Activated CD8-positive, alpha-beta memory T cell treated with anti-CD3 and anti-CD28 coated beads for 36 hours (primary cell): ENCODE results near the gene CGN. TPM values are rescaled to one million over a fixed set of nuclear protein-coding genes. Genes with fewer than 3 reads are reported as not detected.

Experiments used
- CTCF ChIA-PET: fragments of 350-600 bp; sonication (Branson Sonifier 250); formaldehyde crosslinking; loops from one replicate; lab custom pipeline; 2021; ENCODE audit warnings: antibody characterized with exemption; lab: Charles Lee
- POLR2A ChIA-PET: fragments of 350-600 bp; sonication (Branson Sonifier 250); formaldehyde crosslinking; loops from one replicate; lab custom pipeline; 2021; ENCODE audit warnings: antibody characterized with exemption; lab: Charles Lee
- total RNA-seq, 2 experiments: library from RNA; stranded (reverse); gene quantifications; one replicate each; pipeline ENCODE4 v1.2.3, GENCODE V29; 2021

CGN gene
- total RNA-seq, 2 experiments from 2014 or later = 1.2 to 1.8 TPM

DNA sequence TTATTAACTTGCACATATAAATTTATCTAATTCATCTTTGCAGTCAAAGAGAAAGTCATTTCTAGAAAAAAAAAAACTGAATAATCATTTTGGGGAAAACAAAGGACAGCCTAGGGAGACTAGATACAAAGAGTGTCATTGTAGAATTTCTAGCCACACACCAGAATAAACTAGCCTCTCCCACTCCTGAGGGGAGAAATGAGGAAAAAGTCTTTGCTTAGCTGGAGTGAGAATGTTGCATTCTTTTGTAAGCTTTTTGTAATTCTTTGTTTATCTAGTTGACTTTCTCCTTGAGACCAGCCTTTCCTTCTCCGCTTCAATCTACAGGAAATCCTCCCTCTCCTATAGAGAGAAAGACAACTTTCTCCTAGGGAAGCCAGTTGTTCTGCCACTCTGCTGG is 15.9 kb upstream of the CGN start:
- ChIA-PET CTCF (no interaction called here), POLR2A (interaction anchor here (1.0 kb wide), 1 partner anchor 345 kb away, joined by 5 read pairs; the partner anchor contains the start of gene C2CD4D)

DNA sequence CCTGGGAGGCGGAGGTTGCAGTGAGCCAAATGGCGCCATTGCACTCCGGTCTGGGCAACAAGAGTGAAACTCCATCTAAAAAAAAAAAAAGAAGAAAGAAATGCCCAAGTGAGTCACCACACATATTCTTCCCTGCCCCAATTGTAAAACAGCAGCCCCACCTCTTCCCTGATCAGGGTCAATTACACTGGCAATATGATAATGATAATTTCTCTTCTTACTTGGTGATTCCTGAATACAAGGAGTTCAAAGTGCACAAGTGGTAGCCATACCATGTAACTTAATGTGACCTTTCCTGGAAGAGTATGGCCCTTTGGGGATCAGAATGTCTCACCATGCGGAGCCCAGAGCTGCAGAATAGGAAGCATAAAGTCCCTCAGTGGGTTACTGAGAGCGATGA is 11.8 kb upstream of the CGN start:
- ChIA-PET CTCF (interaction anchor here (1.1 to 1.2 kb wide), 2 partner anchors 10 to 26 kb away, joined by 3 to 4 read pairs; no protein-coding TSS in a partner anchor), POLR2A (no interaction called here)

DNA sequence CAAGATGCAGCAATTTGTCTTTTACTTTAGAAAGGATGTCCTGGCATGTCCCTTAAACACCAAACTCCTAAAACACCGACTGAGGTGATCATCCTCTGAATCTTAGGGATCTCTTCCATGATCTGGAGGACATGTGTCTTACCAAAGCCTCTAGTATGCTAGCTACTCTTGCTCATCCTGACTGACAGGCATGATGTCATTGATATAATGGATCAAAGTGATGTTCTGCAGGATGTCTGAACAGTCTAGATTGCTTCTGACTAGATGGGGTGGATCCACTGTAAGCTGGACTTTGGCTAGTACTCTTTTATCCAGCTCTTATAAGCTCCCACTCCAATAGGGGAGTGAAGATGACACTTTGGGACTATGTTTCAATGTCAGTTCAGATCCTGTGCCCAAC is 11.3 kb upstream of the CGN start:
- ChIA-PET CTCF (interaction anchor here (1.1 to 1.2 kb wide), 2 partner anchors 10 to 26 kb away, joined by 3 to 4 read pairs; no protein-coding TSS in a partner anchor), POLR2A (no interaction called here)

DNA sequence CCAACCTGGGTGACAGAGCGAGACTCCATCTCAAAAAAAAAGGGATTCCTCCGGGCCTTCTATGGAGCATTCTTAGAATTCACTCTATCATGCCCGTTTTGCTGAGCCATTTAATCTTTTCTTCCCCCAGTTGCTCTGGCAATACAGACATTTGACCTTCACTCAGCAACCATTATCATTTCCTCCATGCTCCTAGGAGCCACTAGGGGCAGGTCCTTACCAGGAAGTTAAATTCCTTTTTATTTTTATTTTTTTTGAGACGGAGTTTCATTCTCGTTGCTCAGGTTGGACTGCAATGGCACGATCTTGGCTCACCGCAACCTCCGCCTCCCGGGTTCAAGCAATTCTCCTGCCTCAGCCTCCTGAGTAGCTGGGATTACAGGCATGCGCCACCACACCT is 9.7 kb upstream of the CGN start:
- POLR2A ChIA-PET = no interaction called here
- CTCF ChIA-PET = no interaction called here

DNA sequence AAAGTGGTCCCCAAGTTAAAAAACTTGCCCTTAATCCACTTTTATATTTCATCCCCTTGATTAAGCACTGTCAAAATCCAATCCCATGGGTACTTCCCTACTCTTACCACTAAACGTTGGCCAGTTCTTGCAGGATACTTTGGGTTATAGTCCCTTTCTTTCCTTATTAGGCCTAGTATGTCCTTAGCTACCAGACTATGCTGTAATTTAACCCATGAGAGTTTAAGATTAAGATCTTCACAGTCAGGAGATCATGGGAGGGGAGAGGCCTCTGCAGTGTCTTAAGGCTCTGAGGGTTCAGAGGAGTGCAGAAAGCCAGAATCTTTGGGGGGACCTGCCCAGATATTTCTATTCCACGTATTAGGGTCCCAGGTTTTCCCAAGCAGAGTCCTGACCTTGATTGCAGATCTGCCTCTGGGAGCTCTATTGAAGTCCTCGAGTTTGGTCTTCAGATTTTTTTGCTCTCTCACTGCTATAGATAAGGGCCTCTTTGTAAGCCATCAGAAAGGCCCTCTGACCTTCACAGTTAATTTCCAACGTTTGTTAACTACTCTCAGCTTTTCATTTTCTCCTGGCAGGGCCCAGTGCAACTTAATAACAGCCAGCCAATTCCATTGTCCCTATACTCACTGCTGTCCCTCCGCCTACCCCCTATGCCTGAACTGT is 9.0 kb upstream of the CGN start:
- CTCF ChIA-PET = no interaction called here

DNA sequence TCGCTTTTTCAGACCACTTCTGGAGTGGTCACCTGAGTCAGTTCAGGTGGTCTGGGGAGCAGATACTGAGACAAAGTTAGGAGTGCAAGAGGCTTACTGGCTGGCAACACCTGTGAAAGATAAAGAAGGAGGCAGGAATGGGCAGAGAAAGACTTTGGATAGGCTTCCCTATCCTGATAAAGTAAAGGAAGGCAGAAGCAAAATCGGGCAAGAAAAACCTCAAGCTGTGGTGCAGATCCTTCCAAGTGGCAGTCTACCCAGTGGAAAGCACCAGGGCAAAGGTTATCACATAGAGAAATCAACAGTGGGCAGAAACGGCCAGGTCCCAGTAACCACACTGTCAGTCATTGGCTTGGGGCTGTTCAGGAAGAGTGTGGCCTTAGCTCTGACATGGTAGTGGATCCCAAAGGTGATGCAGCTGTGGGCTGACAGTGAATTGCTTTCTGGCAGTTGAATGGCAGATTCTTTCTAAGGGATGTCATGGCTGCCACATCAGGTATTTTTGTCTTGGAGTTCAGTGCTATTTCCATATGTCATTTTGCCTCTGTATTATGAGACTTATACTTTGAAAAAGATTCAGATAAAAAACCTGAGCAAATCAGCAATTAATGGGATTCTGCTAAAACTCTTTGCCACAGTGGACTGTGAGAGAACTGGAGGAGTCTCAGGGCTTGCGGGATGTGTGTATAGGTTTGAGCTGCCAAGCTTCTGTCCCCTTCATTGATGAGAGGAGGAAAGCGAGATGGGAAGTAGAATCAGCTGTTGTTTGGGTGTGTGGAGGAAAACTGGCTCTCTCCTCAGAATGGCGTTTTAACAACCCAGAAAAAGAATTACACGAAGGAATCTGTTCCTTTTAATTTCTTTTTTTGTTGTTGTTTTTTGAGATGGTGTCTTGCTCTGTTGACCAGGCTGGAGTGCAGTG is 8.1 kb upstream of the CGN start:
- CTCF ChIA-PET = no interaction called here
- POLR2A ChIA-PET = interaction anchor here (0.9 kb wide), 1 partner anchor 42 kb away, joined by 3 read pairs; no protein-coding TSS in a partner anchor

More for the DNA sequence above, 9.0 kb upstream of the CGN start:
- POLR2A ChIA-PET = no interaction called here

DNA sequence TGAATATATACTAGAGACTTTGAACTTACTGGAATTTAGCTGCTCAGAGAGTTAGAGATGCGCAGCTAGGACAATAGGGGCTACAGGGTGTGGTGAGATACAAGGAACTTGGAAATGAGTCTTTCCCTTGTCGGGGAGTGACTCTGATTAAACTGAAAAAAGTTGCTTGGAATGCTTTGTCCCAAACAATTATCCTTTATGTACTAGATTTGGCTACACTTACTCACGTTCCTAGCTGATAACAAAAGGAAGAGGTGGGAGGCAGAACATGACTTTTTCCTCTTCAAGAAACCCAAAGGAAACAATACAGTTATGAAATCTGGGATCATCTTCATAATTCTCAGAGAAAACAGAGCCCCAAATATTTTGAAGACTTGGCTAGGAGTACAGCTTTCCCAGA is 6.9 kb upstream of the CGN start:
- ChIA-PET CTCF (interaction anchor here (1.0 kb wide), 1 partner anchor 33 kb away, joined by 4 read pairs; no protein-coding TSS in a partner anchor), POLR2A (no interaction called here)

DNA sequence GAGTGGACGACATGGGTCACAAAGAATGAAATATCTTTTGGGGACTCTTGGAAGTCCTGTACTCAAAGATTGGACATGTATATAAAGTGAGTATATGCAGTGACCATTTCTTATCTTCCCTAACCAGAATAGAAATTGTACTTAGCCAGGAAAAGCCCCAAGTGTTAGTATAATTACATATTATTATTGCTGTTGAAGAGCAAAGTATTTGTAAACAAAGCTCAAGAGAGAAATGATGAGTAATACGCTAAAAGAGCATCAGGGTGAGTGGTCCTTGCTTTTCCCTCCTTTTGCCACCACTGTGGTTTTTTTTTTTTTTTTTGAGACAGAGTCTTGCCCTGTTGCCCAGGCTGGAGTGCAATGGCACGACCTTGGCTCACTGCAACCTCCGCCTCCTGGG is 6.4 kb upstream of the CGN start:
- POLR2A ChIA-PET = no interaction called here
- CTCF ChIA-PET = interaction anchor here (0.7 to 1.0 kb wide), 2 partner anchors 26 to 33 kb away, joined by 4 read pairs; no protein-coding TSS in a partner anchor

DNA sequence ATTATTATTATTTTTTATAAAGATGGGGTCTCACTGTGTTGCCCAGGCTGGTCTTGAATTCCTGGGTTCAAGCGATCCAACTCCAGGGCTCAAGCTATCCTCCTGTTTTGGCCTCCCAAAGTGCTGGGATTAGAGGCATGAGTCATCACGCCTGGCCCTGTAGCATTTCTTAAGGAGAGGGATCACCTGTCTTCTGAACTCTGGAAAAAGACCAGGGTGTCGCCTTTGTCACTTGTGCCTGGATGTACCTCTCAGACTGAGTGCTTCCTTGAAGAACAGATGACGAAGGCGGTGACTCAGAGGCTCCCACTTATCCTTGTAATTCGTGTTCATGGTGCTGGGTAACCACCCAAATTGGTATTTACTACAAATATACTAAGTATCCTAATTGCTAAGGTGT is 2.4 kb upstream of the CGN start:
- ChIA-PET CTCF (no interaction called here), POLR2A (no interaction called here)

DNA sequence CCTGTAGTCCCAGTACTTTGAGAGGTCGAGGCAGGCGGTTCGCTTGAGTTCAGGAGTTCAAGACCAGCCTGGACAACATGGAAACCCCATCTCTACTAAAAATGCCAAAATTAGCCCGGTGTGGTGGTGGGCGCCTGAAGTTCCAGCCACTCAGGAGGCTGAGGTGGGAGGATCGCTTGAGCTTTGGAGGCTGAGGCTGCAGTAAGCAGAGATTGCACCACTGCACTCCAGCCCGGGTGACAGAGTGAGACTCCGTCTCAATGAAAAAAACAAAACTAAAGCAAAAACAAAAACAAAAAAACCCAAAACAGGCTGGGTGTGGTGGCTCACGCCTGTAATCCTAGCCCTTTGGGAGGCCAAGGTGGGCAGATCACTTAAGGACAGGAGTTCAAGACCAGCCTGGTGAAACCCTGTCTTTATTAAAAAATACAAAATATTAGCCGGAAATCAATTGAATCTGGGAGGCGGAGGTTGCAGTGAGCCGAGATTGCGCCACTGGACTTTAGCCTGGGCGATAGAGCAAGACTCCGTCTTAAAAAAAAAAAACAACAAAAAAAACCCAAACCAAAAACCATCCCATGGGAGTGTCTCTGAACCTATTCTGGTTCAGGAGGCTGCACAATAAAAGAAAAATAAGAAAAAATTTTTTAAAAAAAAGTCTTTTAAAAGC is 1.7 kb upstream of the CGN start:
- CTCF ChIA-PET = no interaction called here
- POLR2A ChIA-PET = no interaction called here

DNA sequence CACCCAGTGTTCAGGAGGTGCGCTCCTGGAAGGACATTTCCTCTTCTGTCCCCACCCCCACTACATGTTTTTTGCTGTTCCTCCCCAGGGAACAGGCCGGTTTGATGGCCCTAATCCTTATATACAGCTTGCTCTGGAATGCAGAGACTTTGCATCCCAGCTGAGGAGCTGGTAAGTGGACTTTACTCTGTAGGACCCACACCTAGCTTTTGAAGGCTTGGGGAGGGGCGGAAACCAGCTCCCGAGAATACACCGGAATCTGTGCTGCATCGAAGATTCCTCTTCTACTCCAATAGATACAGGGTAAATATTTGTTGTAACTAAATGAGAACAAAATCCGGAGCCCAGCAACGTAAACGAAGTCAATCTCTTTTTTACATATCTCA is 1.2 kb upstream of the CGN start:
- POLR2A ChIA-PET = no interaction called here
- CTCF ChIA-PET = interaction anchor here (1.6 kb wide), 1 partner anchor 35 kb away, joined by 5 read pairs; no protein-coding TSS in a partner anchor

DNA sequence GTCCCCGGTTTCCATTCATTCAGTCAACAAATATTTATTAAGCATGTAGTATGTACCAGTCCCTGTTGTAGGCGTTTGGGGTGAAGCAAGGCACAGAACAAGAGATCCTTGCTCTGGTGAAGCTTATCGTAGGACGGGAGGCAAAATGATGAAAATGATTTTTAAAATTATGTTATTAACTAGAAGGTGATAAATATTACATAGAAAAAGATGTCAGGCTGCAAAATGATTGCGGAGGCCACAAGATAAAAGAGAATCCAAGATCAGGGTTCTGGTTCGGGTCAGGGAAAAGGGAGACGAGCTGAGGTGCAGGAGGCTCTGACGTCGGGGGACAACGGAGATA is 602 bp upstream of the CGN start:
- ChIA-PET POLR2A (no interaction called here), CTCF (interaction anchor here (0.6 to 1.6 kb wide), 2 partner anchors 35 to 633 kb away, joined by 3 to 5 read pairs; no protein-coding TSS in a partner anchor)

DNA sequence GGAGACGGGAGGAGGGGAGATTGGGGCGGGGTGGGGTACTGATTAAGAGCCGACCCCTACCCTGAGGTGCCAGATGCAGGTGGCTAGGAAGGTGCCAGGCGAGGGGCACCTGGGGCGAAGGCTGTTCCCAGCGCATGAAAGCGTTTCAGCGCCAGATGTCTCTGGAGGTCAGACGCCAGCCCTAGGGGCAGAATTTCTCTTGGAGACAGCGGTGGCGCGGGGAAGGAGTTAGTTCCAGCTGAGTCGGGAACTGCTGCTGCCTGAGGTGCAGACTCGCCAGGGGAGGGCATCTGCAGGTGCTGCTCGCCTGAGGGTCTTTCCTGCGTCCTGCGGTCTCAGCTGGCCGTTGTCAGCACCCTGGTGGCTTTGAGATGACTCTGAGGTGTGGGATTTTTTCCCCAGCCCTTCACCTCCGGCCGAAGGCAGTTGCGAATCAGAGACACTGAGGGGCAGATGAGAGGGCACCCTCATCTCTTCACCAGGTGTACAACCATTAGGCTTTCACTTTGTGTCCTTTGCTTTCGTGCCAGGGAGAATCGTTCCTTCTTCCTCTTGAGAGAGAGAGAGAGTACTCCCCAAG is 539 bp downstream of the CGN start:
- POLR2A ChIA-PET = interaction anchor here (0.7 kb wide), 1 partner anchor 442 kb away, joined by 11 read pairs; no protein-coding TSS in a partner anchor
- CTCF ChIA-PET = interaction anchor here (1.6 kb wide), 1 partner anchor 36 kb away, joined by 5 read pairs; no protein-coding TSS in a partner anchor

DNA sequence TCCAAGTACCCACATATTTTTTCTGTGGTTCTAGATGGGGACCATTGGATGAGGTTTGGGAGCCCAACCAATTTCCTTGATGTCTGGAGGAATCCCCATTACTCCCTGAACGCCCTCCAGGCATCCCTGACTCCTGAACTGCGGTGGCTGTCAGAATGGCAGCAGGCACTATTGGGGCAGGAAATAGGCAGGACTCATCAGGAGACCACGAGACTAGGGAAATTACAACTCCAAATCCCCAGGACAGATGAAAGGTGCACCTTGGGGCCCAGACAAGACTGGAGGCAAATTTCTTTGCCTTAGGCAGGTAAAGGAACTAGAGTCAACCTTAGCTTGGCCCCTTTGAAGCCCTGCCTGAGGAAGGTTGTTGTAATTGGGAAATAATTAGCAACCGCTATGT is 1.1 kb downstream of the CGN start:
- CTCF ChIA-PET = no interaction called here
- POLR2A ChIA-PET = no interaction called here

DNA sequence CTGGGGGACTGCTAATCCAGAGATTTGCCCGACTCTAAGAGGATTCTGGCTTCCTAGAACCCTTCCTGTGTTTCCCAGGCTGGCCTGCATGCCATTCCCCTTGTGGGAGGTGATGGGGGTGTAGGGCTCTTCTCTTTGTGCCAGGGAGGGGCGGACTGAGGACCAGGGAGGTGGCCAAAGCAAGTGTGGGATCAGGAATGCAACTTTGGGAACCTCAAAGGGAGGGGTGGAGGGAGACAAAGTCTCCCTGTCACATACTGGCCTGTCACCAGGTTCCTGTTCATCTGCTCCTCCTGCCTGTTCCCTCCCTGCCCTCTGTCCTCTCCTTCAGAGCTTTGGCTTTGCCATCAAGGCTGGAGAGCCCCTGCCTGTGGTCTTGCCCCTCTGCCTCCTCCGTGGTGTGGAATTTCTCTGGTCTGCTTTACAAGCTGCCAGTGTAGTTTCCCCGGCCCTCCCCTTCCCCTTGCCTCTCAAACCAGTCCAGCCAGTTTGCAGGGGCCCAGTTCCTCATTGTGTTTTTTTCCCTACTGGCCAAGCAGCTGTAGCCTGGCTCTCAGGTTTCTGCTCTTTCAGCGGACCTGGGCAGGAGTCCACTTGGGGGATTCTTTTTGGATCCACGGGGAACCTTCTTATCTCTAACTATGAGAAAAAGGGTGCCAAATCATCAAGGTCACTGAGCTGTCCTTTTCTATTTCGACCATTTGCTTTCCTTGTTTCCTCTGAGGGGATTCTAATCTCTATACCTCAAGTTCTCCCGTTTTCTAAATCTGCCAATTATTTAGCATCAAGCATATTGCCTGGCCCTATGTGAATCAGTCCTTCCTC is 1.8 kb downstream of the CGN start:
- ChIA-PET POLR2A (no interaction called here), CTCF (no interaction called here)

DNA sequence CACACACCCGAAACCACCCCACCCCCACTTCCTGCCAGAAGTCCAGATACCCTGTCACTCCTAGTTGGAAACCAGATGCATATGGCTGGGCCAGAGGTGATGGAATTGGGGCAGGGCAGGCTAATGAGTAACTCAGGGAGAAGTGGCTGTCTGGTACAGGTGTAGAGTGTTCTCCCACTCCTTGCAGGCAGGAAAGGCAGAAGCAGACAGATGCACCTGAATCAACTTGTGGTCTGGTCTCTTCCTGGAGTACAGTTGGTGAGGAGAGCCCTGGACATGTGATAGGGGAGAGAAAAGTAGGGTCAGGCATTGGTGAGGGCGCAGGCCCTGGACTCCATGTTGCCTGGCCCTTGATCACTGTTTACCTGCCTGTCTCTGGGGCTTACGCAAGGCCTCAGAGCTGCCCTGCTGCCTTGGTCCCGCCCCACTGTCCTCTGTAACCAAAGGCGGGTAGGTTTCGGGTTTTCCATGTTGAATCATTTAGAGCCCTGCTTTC is 2.5 kb downstream of the CGN start:
- CTCF ChIA-PET = no interaction called here
- POLR2A ChIA-PET = no interaction called here

DNA sequence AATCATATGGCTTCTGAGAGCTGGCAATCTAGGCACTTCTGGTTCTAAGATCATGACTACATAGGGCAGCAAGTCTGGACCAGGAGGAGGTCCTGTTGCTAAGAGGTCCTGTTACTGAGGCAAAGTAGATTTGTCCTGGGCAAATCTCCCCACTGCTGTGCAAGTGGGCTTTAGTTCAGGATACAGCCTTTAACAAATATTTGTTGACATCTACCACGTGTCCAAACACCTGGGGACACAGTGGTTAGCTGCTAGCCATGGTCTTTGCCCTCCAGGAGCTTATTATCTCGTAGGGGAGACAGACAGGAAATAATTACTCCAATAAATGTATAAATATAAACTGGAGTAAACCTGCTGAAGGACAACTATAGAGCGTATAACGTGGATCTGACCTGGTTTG is 3.2 kb downstream of the CGN start:
- CTCF ChIA-PET = no interaction called here
- POLR2A ChIA-PET = no interaction called here

DNA sequence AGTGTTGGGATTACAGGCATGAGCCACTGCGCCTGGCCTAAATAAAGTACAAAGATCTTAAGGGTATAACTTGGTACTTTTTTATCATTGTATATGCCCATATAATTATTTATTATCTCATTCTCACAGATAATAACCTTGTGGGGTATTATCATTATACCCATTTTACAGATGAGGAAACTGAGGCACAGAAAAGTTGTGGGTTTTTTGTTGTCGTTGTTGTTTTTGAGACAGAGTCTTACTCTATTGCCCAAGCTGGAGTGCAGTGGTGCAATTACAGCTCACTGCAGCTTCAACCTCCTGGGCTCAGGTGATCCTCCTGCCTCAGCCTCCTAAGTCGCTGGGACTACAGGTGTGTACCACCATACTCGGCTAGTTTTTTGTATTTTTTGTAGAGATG is 4.1 kb downstream of the CGN start:
- POLR2A ChIA-PET = no interaction called here
- CTCF ChIA-PET = no interaction called here
